Limb (tissue), 2 donors: ENCODE results near the gene POP5.

Experiments used
- DNase-seq, 2 donors: peaks; one replicate each; pipeline ENCODE4 v3.0.0-alpha.2; 2016; ENCODE audit errors: extremely low spot score in 2 of 2

Gene POP5

GRCh38 chr12:120590741-120591407 is 9.7 kb upstream of the POP5 start:
- no peak for DNase-seq

- DNase-seq, result no peak
These were observed 8.0 kb upstream of the POP5 start for GRCh38 chr12:120588948-120589930.

GRCh38 chr12:120588371-120588770 is 7.2 kb upstream of the POP5 start:
- DNase-seq, result no peak

GRCh38 chr12:120586860-120587259 is 5.7 kb upstream of the POP5 start:
- no peak for DNase-seq

DNA sequence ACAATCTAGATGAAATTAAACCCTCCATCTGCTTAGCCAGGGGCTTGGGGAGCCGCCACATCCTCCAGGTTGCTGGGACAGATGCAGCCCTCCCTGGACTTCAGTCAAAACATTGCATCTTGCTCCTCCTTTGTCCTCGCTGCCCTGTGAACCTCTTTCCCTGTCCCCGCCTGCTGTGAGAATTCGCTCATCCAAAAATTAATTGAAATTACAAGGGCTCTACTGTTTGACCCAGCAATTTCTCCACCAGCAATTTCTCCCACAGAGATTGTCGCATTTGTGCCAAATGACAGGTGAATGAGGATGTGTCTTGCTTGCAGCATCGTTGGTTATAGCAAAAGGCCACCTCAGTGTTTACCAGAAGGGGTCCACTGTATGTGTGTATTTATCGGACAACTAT is 5.0 kb upstream of the POP5 start:
- no peak for DNase-seq

- DNase-seq, result peak in 1 of 2 donors; percentile 61
These were observed 3.3 kb upstream of the POP5 start for GRCh38 chr12:120584343-120585149.

DNA sequence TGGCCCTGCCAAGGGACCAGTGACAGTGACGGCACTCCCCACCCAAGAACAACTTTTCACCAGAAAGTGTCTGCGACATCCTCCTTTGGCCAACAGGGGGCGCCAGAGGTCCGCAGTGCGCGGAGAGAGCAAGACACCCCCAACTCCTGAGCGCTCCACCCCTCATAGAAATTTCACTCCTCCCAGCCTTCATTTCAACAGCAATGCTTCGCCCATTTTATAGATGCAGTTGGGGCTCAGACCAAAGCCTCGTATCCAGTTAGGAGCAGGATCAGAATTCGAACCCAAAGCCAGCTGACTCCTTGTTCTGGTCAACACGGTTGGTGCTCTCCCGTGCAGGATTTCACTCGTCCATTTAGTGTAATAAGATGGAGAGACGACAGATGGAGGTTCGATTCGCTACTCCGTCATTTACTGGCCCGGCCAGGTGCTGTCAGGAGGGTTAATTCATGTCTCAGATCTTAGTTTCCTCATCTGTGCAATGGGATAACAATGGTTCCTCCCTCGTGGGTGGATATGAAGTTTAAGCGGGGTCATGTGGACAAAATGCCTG is 2.4 kb upstream of the POP5 start:
- DNase-seq, result peak; percentile 66 to 84

- DNase-seq, result no peak
These were observed 796 bp upstream of the POP5 start for GRCh38 chr12:120581998-120582397.

GRCh38 chr12:120579179-120579578 is 2.0 kb downstream of the POP5 start:
- DNase-seq, result no peak

DNA sequence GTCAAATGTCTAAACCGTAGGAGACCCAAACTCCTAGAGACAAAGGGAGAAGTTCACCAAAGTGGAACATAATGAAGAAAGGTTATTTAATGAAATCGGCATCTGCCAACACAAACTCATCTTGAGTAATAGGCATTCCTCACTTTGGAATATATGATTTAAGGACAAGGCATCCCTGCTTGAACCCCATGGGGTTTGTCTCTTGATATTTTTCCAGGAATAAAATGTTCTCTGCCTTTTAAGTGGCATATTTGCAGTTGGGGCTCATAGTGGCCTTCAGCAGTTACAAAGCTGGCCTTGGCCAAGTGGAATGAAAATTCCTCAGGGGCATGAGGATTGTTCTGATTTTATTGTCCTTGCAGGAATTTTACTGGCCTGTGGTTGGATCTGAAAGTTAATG is 7.1 kb downstream of the POP5 start:
- DNase-seq, result no peak

DNA sequence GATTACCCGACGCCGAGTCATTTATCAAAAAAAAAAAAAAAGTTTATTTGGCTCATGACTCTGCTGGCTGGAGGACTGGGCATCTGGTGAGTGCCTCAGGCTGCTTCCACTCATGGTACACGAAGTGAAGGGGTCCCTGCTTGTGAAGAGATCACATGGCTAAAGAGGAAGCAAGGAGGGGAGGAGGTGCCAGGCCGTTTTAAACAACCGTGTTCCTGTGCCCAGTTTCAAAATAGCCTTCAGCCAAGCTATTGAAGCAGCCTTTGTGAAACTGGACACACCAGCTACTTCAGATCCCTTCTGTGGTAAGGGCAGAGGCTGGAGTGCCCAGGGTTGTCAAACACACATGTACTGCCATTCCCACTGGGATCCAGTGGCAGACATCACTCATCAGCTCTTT is 7.6 kb downstream of the POP5 start:
- DNase-seq, result no peak

DNA sequence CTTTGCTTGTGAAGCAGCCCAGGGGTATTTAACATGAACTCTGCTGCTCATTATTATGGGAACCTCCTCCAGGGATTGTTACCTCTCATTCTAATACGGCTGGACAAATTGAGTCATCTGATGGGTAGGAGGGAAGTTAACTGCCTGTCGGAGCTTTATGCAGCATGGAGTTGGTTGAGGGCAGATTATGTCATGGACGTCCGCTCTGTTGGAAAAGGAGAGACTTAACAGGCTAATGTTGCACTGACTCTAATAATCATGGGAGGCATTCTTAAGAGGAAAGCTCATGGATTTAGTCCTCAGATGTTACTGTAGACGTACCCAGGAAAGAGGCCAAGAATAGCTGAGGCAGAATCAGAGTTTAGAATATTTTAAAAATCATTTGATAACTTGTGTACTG is 9.9 kb downstream of the POP5 start:
- no peak for DNase-seq

DNA sequence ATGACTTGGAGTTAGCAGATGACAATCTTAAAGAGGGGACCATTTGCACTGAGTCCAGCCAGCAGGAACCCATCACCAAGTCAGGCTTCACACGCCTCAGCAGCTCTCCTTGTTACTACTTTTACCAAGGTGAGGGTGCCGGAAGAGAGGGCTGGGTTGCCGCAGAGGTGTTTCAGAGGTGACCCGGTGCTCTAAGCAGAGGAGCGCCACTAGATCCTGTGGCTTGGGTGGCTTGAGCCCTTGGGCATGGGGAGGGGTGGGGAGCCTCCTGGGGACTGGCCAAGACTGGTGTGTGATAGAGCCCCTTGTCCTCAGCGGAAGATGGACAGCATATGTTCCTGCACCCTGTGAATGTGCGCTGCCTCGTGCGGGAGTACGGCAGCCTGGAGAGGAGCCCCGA is 17.7 kb downstream of the POP5 start:
- no peak for DNase-seq

GRCh38 chr12:120562906-120563305 is 18.3 kb downstream of the POP5 start:
- no peak for DNase-seq

- DNase-seq, result no peak
These were observed 23.6 kb downstream of the POP5 start for GRCh38 chr12:120557589-120557988.

DNA sequence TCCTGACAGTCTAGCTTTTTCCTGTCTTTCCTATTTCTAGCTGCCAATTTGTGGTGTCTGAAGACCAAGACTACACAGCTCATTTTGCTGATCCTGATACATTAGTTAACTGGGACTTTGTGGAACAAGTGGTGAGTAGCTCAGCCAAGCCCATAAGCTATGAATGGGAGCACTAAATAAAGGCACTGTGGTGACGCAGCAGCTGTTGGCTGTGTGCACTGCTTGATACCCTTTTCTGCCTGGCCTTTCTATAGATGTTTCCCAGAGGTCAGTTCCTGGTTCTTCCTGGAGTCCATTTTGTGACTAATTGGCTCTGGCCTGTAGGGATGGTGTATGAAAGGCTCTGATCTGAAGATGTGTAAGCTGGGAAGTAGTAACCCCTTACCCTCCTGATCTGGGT is 26.5 kb downstream of the POP5 start:
- DNase-seq, result no peak

- DNase-seq, result no peak
These were observed 35.2 kb downstream of the POP5 start for GRCh38 chr12:120546050-120546386.

DNA sequence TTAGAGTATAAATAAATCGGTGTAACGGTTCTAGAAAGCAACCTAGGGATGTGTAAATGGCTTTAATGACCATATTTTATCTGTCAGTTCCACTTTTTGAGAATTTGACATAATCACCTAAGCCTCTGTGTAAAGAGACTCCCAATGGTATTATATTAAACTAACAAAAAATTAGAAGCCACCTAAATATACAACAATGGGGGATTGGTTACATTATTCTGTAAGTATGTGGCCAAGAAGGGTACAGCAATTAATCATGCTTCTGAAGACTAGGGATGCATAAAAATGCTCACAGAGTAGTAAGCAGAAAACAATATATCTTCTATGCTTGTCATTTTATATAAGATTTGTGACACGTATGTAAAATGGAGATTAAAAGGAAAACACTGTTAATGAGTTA is 36.5 kb downstream of the POP5 start:
- DNase-seq, result no peak

GRCh38 chr12:120542166-120542565 is 39.0 kb downstream of the POP5 start:
- no peak for DNase-seq

- no peak for DNase-seq
These were observed 40.8 kb downstream of the POP5 start for GRCh38 chr12:120540445-120540844.

GRCh38 chr12:120539303-120539702 is 41.9 kb downstream of the POP5 start:
- no peak for DNase-seq
